Liver (tissue), 9 donors: ENCODE measurements around the gene MYOM1. TPM values are rescaled to one million over a fixed set of nuclear protein-coding genes. Genes with fewer than 3 reads are reported as not detected.
"Not testable (repeated sequence)": the region's sequence is repeated elsewhere in the genome, so short reads cannot be mapped to it uniquely, and the experiment has no call there.

Source experiments
- DNase-seq: peaks from one replicate; pipeline ENCODE4 v3.0.0-alpha.2; 2017; ENCODE audit warnings: low spot score
- H3K27ac ChIP-seq, 2 donors: one replicate each; pipeline ENCODE4 v1.7.0; 2013; ENCODE audit warnings: inconsistent platforms in 2 of 2, low read length in 2 of 2, control low read depth in 1 of 2, low read depth in 1 of 2, mild to moderate bottlenecking in 1 of 2
- H3K27me3 ChIP-seq, 4 donors: one replicate each; pipeline versions ENCODE4 v1.6.1 to v1.7.0; 2013; ENCODE audit warnings: low read length in 3 of 4, inconsistent platforms in 1 of 4, mild to moderate bottlenecking in 1 of 4, moderate library complexity in 1 of 4; ENCODE audit not compliant: control insufficient read depth in 4 of 4, insufficient read depth in 4 of 4
- H3K36me3 ChIP-seq, 4 donors: one replicate each; pipeline versions ENCODE4 v1.6.1 to v1.7.0; 2013; ENCODE audit warnings: low read length in 3 of 4, mild to moderate bottlenecking in 3 of 4, low read depth in 1 of 4, moderate library complexity in 1 of 4; ENCODE audit not compliant: control insufficient read depth in 4 of 4, insufficient read depth in 3 of 4
- H3K4me1 ChIP-seq, 4 donors: one replicate each; pipeline versions ENCODE4 v1.6.1 to v1.7.0; 2013; ENCODE audit warnings: low read length in 3 of 4, mild to moderate bottlenecking in 3 of 4, moderate library complexity in 1 of 4; ENCODE audit not compliant: control insufficient read depth in 4 of 4, insufficient read depth in 4 of 4
- H3K4me3 ChIP-seq, 3 donors: one replicate each; pipeline versions ENCODE4 v1.6.1 to v1.7.0; 2013; ENCODE audit warnings: low read length in 3 of 3, control low read depth in 1 of 3, low read depth in 1 of 3, mild to moderate bottlenecking in 1 of 3
- H3K9ac ChIP-seq, 2 donors: one replicate each; pipeline ENCODE4 v1.7.0; 2013; ENCODE audit warnings: low read length in 2 of 2, mild to moderate bottlenecking in 2 of 2, moderate library complexity in 2 of 2, control low read depth in 1 of 2, low read depth in 1 of 2
- H3K9me3 ChIP-seq, 4 donors: one replicate each; pipeline versions ENCODE4 v1.6.1 to v1.7.0; 2013; ENCODE audit warnings: low read length in 3 of 4; ENCODE audit not compliant: control insufficient read depth in 4 of 4
- ATF3 ChIP-seq: IDR thresholded peaks from 2 replicates; pipeline ENCODE4 v1.6.1; 2016; ENCODE audit warnings: antibody characterized with exemption
- EGR1 ChIP-seq, 2 donors: IDR thresholded peaks; 2 replicates each; pipeline ENCODE4 v1.6.1; 2016 to 2018; ENCODE audit warnings: antibody characterized with exemption in 2 of 2, low read depth in 2 of 2
- FOXA1 ChIP-seq: IDR thresholded peaks from 2 replicates; pipeline ENCODE4 v1.6.1; 2016; ENCODE audit warnings: antibody characterized with exemption
- FOXA2 ChIP-seq: IDR thresholded peaks from 2 replicates; pipeline ENCODE4 v1.6.1; 2016; ENCODE audit warnings: antibody characterized with exemption
- GABPA ChIP-seq, 2 donors: IDR thresholded peaks in 1 of 2; conservative IDR thresholded peaks in 1 of 2; 2 replicates each; pipeline ENCODE4 v1.6.1; 2016; ENCODE audit warnings: antibody characterized with exemption in 2 of 2, mild to moderate bottlenecking in 1 of 2, moderate library complexity in 1 of 2
- HNF4A ChIP-seq, 2 donors: conservative IDR thresholded peaks; 2 replicates each; pipeline ENCODE4 v1.6.1; 2016; ENCODE audit warnings: antibody characterized with exemption in 2 of 2, mild to moderate bottlenecking in 2 of 2
- HNF4G ChIP-seq: IDR thresholded peaks from 2 replicates; pipeline ENCODE4 v1.6.1; 2016; ENCODE audit warnings: antibody characterized with exemption
- JUND ChIP-seq, 2 donors: IDR thresholded peaks; 2 replicates each; pipeline ENCODE4 v1.6.1; 2016; ENCODE audit warnings: antibody characterized with exemption in 2 of 2
- NR2F2 ChIP-seq: IDR thresholded peaks from 2 replicates; pipeline ENCODE4 v1.6.1; 2016; ENCODE audit warnings: antibody characterized with exemption
- RAD21 ChIP-seq, 2 donors: IDR thresholded peaks; 2 replicates each; pipeline ENCODE4 v1.6.1; 2016; ENCODE audit warnings: antibody characterized with exemption in 2 of 2, mild to moderate bottlenecking in 2 of 2
- RXRA ChIP-seq, 2 donors: IDR thresholded peaks; 2 replicates each; pipeline ENCODE4 v1.6.1; 2017 to 2018; ENCODE audit warnings: antibody characterized with exemption in 2 of 2, mild to moderate bottlenecking in 1 of 2
- TAF1 ChIP-seq: conservative IDR thresholded peaks from 2 replicates; pipeline ENCODE4 v1.6.1; 2016; ENCODE audit warnings: antibody characterized with exemption, mild to moderate bottlenecking
- YY1 ChIP-seq: IDR thresholded peaks from 2 replicates; pipeline ENCODE4 v1.6.1; 2016; ENCODE audit warnings: antibody characterized with exemption, mild to moderate bottlenecking
- ZBTB33 ChIP-seq: IDR thresholded peaks from 2 replicates; pipeline ENCODE4 v1.6.1; 2016; ENCODE audit warnings: antibody characterized with exemption
- WGBS: extraction: QIAGEN DNeasy Blood & Tissue Kit; methylation state at CpG from one replicate; pipeline ENCODE4 v1.1.7; 2013; 5-methylcytosine and 5-hydroxymethylcytosine counted together
- polyA plus RNA-seq, 2 donors: library from polyadenylated mRNA; stranded (reverse) in 1 of 2; unstranded in 1 of 2; fragments of 200-250 nt in 1 of 2; fragments of >200 nt in 1 of 2; fragmentation: Nextera tagmentation in 1 of 2; extraction: Ambion mirVana in 1 of 2; gene quantifications; one replicate each; pipeline versions ENCODE4 v1.2.1 to v1.2.3, GENCODE V29; 2013 to 2015
- total RNA-seq, 2 donors: library from RNA; depleted of rRNA; stranded (reverse); fragments of >200 nt; gene quantifications; one replicate each; pipeline ENCODE4 v1.2.3, GENCODE V29; 2014
- TF ChIP-seq, protein P1 (sequence below): fragments of 150-350 bp; IDR thresholded peaks from 2 replicates; pipeline ENCODE4 v1.5.1; 2017; ENCODE audit warnings: improper control_type of control experiment, low read depth, low read length; ENCODE audit not compliant: missing input control
- TF ChIP-seq, protein P2 (sequence below): IDR thresholded peaks from 2 replicates; pipeline ENCODE4 v1.6.1; 2016; ENCODE audit warnings: antibody characterized with exemption, mild to moderate bottlenecking
- TF ChIP-seq, protein P3 (sequence below): IDR thresholded peaks from 2 replicates; pipeline ENCODE4 v1.6.1; 2016; ENCODE audit warnings: antibody characterized with exemption
- donor health status: healthy.
- donor health status: healthy.
- donor health status: healthy.
- donor health status: healthy.
- donor health status: healthy.

The MYOM1 gene
- total and polyA plus RNA-seq, 4 donors = 10.1 to 48.4 (median 21.3) TPM

DNA sequence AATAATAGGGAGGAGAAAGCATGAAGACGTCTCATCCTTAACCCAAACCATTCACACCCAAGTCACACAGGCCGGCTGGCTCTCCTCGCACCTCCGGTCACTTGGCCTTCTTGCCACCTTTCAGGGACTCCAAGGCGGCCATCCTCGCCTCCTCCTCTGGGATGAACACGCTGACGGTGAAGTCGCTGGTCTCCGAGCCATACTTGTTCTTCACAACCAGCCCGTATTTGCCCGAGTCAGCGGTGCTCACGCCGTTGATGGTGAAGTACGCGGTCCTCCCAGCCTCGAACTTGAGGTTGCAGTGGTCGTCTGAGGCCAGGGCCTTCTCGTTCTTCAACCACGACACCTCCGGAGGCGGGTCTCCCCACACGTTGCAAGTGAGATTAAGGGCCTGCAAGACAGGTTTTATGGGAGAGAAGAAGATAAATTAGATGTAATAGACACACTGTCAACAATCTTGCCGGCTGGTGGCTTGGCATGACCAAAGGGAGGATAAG lies 152.6 kb downstream of the MYOM1 start:
- Histone ChIP-seq H3K36me3 (peaks cover 0 to 7% (median 1%) of the 10 kb centered on the region in 4 donors), H3K9me3 (no peaks in the 10 kb centered on the region), H3K27me3 (no peaks in the 10 kb centered on the region), H3K4me1 (peaks cover 0 to 5% (median 4%) of the 10 kb centered on the region in 4 donors), H3K9ac (no peak overlapping the region), H3K27ac (no peak overlapping the region), H3K4me3 (no peak overlapping the region)
- WGBS = 92% methylated on average over 25 of the region's 25 CpGs
- no peak for DNase-seq
- TF ChIP-seq YY1 (no peak), ATF3 (no peak)

DNA sequence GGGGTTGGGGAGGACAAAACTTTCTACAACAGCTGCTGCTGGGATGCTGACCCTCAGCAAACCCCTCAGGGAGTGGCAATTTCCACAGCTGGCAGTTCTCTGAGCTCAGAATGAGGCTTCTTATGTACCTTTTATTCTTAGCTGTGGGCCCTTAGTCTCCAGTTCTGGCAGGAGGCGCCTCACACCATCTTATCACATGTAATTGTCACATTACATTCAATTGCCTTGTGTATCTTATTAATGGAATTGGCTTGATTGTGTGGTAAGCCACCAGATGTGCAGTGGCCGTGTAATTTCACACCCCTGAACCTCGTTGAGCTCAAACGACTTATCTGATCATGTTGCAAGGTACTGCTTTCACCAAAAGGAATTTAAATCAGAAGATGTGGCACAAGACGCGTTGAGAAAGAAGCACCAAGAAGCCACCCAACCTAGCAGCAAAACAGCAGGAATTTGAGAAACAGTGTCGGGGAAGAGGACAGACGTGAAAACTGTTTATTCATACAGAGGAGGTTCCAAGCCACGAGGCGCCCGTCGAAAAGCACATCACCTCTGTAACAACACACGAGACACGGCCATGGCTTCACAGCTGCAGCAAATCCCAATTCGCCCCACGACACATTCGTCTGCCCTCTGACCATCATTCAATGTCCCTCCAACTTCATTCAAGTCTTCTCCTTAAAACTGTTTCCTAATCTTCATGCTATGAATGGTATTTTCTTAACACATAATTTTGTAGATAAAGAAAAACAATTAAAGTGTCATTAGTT lies 153.2 kb downstream of the MYOM1 start:
- H3K27me3 ChIP-seq = no peaks in the 10 kb centered on the region
- 91% methylated on average over 17 of the region's 17 CpGs for WGBS
- H3K36me3 ChIP-seq = peaks cover 0 to 7% (median 1%) of the 10 kb centered on the region in 4 donors
- H3K27ac ChIP-seq = no peak overlapping the region
- no peak overlapping the region for H3K4me3 ChIP-seq
- no peaks in the 10 kb centered on the region for H3K9me3 ChIP-seq
- no peak for DNase-seq
- TF ChIP-seq HNF4G (no peak), TAF1 (no peak), YY1 (no peak), GABPA (IDR thresholded peaks at IDR 0.05 in 1 of 2, conservative IDR thresholded peaks at IDR 0.05 in 1 of 2) (no peak), FOXA1 (no peak), FOXA2 (no peak), EGR1 (IDR thresholded peaks at IDR 0.05; ENCODE audit: low read depth in 2 of 2) (no peak), ZBTB33 (no peak), HNF4A (conservative IDR thresholded peaks at IDR 0.05) (no peak), JUND (IDR thresholded peaks at IDR 0.05) (no peak), RAD21 (IDR thresholded peaks at IDR 0.05) (no peak), RXRA (IDR thresholded peaks at IDR 0.05) (no peak), NR2F2 (no peak), ATF3 (no peak)
- TF ChIP-seq, protein P1, sequence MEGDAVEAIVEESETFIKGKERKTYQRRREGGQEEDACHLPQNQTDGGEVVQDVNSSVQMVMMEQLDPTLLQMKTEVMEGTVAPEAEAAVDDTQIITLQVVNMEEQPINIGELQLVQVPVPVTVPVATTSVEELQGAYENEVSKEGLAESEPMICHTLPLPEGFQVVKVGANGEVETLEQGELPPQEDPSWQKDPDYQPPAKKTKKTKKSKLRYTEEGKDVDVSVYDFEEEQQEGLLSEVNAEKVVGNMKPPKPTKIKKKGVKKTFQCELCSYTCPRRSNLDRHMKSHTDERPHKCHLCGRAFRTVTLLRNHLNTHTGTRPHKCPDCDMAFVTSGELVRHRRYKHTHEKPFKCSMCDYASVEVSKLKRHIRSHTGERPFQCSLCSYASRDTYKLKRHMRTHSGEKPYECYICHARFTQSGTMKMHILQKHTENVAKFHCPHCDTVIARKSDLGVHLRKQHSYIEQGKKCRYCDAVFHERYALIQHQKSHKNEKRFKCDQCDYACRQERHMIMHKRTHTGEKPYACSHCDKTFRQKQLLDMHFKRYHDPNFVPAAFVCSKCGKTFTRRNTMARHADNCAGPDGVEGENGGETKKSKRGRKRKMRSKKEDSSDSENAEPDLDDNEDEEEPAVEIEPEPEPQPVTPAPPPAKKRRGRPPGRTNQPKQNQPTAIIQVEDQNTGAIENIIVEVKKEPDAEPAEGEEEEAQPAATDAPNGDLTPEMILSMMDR = no peak
- TF ChIP-seq, protein P2, sequence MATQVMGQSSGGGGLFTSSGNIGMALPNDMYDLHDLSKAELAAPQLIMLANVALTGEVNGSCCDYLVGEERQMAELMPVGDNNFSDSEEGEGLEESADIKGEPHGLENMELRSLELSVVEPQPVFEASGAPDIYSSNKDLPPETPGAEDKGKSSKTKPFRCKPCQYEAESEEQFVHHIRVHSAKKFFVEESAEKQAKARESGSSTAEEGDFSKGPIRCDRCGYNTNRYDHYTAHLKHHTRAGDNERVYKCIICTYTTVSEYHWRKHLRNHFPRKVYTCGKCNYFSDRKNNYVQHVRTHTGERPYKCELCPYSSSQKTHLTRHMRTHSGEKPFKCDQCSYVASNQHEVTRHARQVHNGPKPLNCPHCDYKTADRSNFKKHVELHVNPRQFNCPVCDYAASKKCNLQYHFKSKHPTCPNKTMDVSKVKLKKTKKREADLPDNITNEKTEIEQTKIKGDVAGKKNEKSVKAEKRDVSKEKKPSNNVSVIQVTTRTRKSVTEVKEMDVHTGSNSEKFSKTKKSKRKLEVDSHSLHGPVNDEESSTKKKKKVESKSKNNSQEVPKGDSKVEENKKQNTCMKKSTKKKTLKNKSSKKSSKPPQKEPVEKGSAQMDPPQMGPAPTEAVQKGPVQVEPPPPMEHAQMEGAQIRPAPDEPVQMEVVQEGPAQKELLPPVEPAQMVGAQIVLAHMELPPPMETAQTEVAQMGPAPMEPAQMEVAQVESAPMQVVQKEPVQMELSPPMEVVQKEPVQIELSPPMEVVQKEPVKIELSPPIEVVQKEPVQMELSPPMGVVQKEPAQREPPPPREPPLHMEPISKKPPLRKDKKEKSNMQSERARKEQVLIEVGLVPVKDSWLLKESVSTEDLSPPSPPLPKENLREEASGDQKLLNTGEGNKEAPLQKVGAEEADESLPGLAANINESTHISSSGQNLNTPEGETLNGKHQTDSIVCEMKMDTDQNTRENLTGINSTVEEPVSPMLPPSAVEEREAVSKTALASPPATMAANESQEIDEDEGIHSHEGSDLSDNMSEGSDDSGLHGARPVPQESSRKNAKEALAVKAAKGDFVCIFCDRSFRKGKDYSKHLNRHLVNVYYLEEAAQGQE = no peak
- TF ChIP-seq, protein P3, sequence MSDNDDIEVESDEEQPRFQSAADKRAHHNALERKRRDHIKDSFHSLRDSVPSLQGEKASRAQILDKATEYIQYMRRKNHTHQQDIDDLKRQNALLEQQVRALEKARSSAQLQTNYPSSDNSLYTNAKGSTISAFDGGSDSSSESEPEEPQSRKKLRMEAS = no peak
- H3K9ac ChIP-seq = no peak overlapping the region
- H3K4me1 ChIP-seq = peaks cover 0 to 5% (median 4%) of the 10 kb centered on the region in 4 donors

- not testable (repeated sequence) for DNase-seq, H3K4me1 ChIP-seq, H3K9me3 ChIP-seq, H3K4me3 ChIP-seq, H3K36me3 ChIP-seq, H3K27ac ChIP-seq, H3K27me3 ChIP-seq, H3K9ac ChIP-seq
- WGBS = 88% methylated on average over 4 of the region's 4 CpGs
These were observed 156.0 kb downstream of the MYOM1 start for GRCh38 chr18:3063766-3064165.
